ENCODE data around the gene ALX4. TPM values are rescaled to one million over a fixed set of nuclear protein-coding genes. Genes with fewer than 3 reads are reported as not detected.

ALX4 gene
- polyA plus RNA-seq, 12 donors: 0.62 to 4.3 (median 2.1) TPM; not detected in 1

Other genes with a start within 250 kb of the ALX4 start
- 10 to 100 TPM in 10 of 12 donors, 1 to 10 TPM in 1, not detected in 1; 9.3 to 49.6 (median 15.2) TPM for gene ACCS, start 243.9 kb downstream of the ALX4 start, polyA plus RNA-seq (ENCODE audit: insufficient read length in 12 of 12)
- gene EXT2, start 214.5 kb downstream of the ALX4 start, polyA plus RNA-seq (ENCODE audit: insufficient read length in 12 of 12): 10 to 100 TPM in 11 of 12 donors, not detected in 1; 41.0 to 69.1 (median 59.1) TPM